ENCODE results near the gene PACSIN2. TPM values are rescaled to one million over a fixed set of nuclear protein-coding genes. Genes with fewer than 3 reads are reported as not detected.
"Not testable (repeated sequence)": the region's sequence is repeated elsewhere in the genome, so short reads cannot be mapped to it uniquely, and the experiment has no call there.

The PACSIN2 gene
- total RNA-seq, 1 donor from 2014 or later = 48.6 TPM

DNA sequence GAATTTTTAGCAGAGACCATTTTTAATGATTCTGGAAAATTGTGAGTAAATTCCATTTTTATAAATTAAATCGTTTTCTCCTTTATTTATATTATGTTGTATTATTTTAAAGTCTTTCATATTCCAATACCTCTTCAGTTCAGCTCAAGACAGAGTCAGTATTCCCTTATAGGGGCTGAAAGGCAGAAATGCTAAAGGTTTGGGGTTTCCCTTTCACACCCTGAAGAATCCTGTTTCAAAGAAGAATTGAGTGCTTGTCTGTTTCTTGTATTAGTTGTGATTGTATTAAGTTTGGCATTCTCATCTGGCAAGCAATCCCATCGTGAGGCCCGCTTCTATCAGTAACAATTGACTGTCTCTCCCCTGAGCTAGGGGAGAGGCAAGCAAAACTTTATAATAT is 57.4 kb downstream of the PACSIN2 start:
- ATAC-seq (no peak), DNase-seq (ENCODE audit: low spot score) (no peak)
- intact Hi-C loops (cut with DNase I) = no loop called here

- DNase-seq (ENCODE audit: low spot score) = no peak
- intact Hi-C loops (cut with DNase I) = no loop called here
- ATAC-seq = no peak
Observed at GRCh38 chr22:42955848-42956247, 59.1 kb downstream of the PACSIN2 start.

GRCh38 chr22:42955087-42955635 is 59.8 kb downstream of the PACSIN2 start:
- DNase-seq (ENCODE audit: low spot score) (no peak), ATAC-seq (no peak)
- intact Hi-C loops (cut with DNase I) = no loop called here

GRCh38 chr22:42953751-42954150 is 61.2 kb downstream of the PACSIN2 start:
- intact Hi-C loops (cut with DNase I); ATAC-seq; DNase-seq (ENCODE audit: low spot score): not testable (repeated sequence)

- DNase-seq (ENCODE audit: low spot score) (no peak), ATAC-seq (peak; percentile 33)
- intact Hi-C loops (cut with DNase I) = no loop called here
Observed at GRCh38 chr22:42951093-42951710, 63.7 kb downstream of the PACSIN2 start.

GRCh38 chr22:42950281-42950680 is 64.7 kb downstream of the PACSIN2 start:
- intact Hi-C loops (cut with DNase I) = no loop called here
- DNase-seq (ENCODE audit: low spot score) (no peak), ATAC-seq (no peak)

GRCh38 chr22:42949159-42949558 is 65.8 kb downstream of the PACSIN2 start:
- intact Hi-C loops (cut with DNase I) = no loop called here
- ATAC-seq = peak; percentile 66
- no peak for DNase-seq (ENCODE audit: low spot score)

GRCh38 chr22:42948294-42948693 is 66.7 kb downstream of the PACSIN2 start:
- intact Hi-C loops (cut with DNase I) = no loop called here
- ATAC-seq = no peak
- no peak for DNase-seq (ENCODE audit: low spot score)

GRCh38 chr22:42947211-42947990 is 67.5 kb downstream of the PACSIN2 start:
- intact Hi-C loops (cut with DNase I) = no loop called here
- ATAC-seq (no peak), DNase-seq (ENCODE audit: low spot score) (no peak)

- ATAC-seq = peak; percentile 13
- intact Hi-C loops (cut with DNase I) = no loop called here
- no peak for DNase-seq (ENCODE audit: low spot score)
Observed at GRCh38 chr22:42946546-42947198, 68.3 kb downstream of the PACSIN2 start.

- ATAC-seq = no peak
Observed at GRCh38 chr22:42945736-42946135, 69.2 kb downstream of the PACSIN2 start.

GRCh38 chr22:42945027-42945426 is 69.9 kb downstream of the PACSIN2 start:
- no peak for DNase-seq (ENCODE audit: low spot score)
- ATAC-seq = no peak
- intact Hi-C loops (cut with DNase I) = no loop called here

More at GRCh38 chr22:42945736-42946135, 69.2 kb downstream of the PACSIN2 start:
- DNase-seq (ENCODE audit: low spot score) = no peak
- intact Hi-C loops (cut with DNase I) = no loop called here

- ATAC-seq (peak; percentile 18), DNase-seq (ENCODE audit: low spot score) (no peak)
- intact Hi-C loops (cut with DNase I) = no loop called here
Observed at GRCh38 chr22:42944409-42944808, 70.5 kb downstream of the PACSIN2 start.

DNA sequence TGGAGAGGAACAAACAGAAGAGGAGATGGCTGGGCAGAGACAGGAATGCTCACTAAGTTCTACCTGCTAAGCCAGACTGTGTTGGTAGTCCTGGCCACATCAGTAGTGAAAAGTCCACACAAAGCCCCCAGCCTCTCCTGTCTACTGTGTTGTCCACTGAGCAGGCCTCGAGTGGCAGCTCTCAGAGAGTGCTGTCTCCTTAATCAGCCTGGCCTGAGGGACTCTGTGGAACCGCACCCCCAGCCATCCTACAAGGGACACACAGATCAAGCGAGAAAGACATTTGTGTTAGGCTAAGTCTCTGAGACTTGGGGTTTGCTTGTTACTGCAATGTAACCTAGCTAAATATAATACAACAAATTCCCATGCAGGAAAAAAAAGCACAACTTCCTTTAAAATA is 71.0 kb downstream of the PACSIN2 start:
- DNase-seq (ENCODE audit: low spot score) = no peak
- intact Hi-C loops (cut with DNase I) = no loop called here
- ATAC-seq = no peak

- DNase-seq (ENCODE audit: low spot score) (no peak), ATAC-seq (no peak)
- intact Hi-C loops (cut with DNase I) = no loop called here
Observed at GRCh38 chr22:42942351-42942750, 72.6 kb downstream of the PACSIN2 start.

GRCh38 chr22:42939941-42940653 is 74.9 kb downstream of the PACSIN2 start:
- DNase-seq (ENCODE audit: low spot score) = no peak
- peak; percentile 15 for ATAC-seq
- intact Hi-C loops (cut with DNase I) = no loop called here

DNA sequence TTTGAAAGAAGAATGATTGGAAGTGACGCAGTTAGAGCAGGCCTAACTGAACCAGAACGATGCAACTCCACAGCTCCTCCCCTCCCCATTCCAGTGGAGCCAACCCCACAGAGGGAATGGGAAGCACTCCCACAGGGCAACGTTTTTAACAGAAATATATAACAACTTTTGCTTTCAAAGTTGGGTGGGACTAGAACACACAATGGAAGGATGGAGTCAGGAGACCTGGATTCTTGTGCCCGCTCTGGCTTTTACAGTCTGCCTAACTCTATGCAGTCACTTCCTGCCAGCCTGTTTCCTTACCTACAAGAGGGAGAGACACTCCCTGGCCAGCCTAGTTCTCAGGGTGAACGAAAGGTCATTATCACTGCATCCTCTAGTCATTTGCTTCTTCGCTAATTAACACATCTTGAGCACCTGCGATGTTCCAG is 75.5 kb downstream of the PACSIN2 start:
- DNase-seq (ENCODE audit: low spot score) (no peak), ATAC-seq (peak; percentile 44)
- intact Hi-C loops (cut with DNase I) = no loop called here

GRCh38 chr22:42938976-42939375 is 76.0 kb downstream of the PACSIN2 start:
- peak; percentile 27 for ATAC-seq
- intact Hi-C loops (cut with DNase I) = no loop called here
- DNase-seq (ENCODE audit: low spot score) = no peak

DNA sequence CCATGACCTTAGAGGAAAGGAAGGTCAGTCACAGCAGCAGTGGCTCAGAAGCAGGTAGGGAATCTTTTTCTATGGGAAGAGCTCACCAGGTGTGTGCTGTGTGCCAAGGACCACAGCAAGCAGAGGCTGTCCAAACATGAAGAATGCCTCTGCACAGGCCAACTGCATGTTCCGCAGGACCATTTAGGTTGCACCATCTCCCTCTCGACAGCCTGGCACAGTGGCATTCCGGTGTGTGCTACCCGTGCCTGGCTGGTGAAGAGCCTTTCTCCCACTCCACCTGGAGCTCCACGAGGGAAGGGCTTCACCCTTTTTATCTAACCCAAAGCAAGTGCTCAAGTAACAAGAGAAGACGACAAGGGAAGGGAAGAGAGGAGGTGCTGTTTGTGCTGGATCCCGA is 76.5 kb downstream of the PACSIN2 start:
- DNase-seq (ENCODE audit: low spot score) (no peak), ATAC-seq (no peak)
- intact Hi-C loops (cut with DNase I) = no loop called here

Measured in sciatic nerve (tissue), 2 donors.